ENCODE measurements around the gene PCCB. TPM values are rescaled to one million over a fixed set of nuclear protein-coding genes. Genes with fewer than 3 reads are reported as not detected.

The PCCB gene
- total RNA-seq, 1 donor from 2014 or later: 63.6 TPM

DNA sequence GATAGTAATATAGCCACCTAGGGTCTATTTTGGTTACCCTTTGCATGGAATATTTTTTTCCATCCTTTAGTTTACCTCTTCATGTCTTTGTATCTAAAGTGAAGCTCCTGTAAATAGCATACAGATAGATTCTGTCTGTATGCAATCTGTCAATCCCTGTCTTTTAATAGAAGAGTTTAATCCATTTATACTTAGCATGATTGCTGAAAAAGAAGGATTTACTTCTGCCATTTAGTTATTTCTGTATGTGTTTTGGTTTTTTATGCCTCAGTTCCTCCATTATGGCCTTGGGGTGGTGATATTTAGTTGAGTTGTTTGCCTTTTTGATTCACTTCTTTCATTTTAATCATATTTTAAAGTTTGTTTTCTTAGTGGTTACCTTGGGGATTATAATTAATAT is 29.0 kb downstream of the PCCB start:
- TF ChIP-seq, protein P1, sequence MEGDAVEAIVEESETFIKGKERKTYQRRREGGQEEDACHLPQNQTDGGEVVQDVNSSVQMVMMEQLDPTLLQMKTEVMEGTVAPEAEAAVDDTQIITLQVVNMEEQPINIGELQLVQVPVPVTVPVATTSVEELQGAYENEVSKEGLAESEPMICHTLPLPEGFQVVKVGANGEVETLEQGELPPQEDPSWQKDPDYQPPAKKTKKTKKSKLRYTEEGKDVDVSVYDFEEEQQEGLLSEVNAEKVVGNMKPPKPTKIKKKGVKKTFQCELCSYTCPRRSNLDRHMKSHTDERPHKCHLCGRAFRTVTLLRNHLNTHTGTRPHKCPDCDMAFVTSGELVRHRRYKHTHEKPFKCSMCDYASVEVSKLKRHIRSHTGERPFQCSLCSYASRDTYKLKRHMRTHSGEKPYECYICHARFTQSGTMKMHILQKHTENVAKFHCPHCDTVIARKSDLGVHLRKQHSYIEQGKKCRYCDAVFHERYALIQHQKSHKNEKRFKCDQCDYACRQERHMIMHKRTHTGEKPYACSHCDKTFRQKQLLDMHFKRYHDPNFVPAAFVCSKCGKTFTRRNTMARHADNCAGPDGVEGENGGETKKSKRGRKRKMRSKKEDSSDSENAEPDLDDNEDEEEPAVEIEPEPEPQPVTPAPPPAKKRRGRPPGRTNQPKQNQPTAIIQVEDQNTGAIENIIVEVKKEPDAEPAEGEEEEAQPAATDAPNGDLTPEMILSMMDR (IDR thresholded peaks at IDR 0.05; ENCODE audit: insufficient read depth, low read length, poor library complexity, severe bottlenecking): no peak
- Histone ChIP-seq H3K4me3 (ENCODE audit: low read depth, low read length) (no peak overlapping the region), H3K27me3 (ENCODE audit: control insufficient read depth, insufficient read depth, low read length) (no peaks in the 10 kb centered on the region), H3K36me3 (ENCODE audit: control insufficient read depth, insufficient read depth, low read length) (peaks cover 1% of the 10 kb centered on the region)
- DNase-seq (ENCODE audit: low read depth): no peak

DNA sequence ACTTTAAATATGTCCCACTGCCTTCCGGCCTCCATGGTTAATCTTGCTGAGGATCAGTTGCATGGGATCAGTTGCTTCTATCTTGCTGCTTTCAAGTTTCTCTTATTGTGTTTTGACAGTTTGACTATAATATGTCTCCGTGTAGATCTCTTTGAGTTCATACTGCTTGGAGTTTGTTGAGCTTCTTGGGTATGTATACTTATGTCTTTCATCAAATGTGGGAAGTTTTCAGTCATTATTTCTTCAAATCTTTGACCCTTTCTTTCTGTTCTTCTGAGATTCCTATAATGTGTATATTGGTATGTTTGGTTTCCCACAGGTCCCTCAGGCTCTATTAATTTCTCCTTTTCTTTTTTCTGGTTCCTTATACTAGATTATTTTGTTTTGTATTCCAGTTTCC is 30.8 kb downstream of the PCCB start:
- no peaks in the 10 kb centered on the region for H3K27me3 ChIP-seq (ENCODE audit: control insufficient read depth, insufficient read depth, low read length)

DNA sequence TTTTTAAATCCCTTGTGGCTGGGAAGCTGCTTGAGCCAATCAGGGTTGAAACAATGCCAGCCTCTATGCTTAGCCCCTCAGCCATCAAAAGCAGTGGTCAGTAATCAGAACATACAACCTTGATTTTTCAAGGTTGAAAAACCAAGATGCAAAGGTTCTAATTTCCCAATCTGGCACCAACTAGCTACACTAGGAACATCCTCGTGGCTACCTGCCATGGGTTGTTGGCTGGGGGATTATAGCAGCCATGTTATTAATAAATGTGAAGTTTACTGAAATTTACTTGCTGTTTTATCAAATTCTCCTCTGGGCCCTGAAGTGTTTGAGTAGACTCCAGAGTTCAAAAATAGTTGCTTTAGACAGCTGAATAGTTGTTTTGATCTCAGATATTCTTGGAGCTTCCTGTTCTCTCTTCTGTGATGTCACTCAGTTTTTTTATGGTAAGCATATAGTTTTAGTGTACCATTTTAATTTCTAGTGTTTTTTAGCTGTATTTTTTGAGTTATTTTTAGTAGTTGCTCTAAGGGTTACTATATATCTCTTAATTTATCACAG is 31.9 kb downstream of the PCCB start:
- H3K36me3 ChIP-seq (ENCODE audit: control insufficient read depth, insufficient read depth, low read length): no peaks in the 10 kb centered on the region
- TF ChIP-seq, protein P1 (IDR thresholded peaks at IDR 0.05; ENCODE audit: insufficient read depth, low read length, poor library complexity, severe bottlenecking): no peak
- H3K27me3 ChIP-seq (ENCODE audit: control insufficient read depth, insufficient read depth, low read length): no peaks in the 10 kb centered on the region
- no peak overlapping the region for H3K4me3 ChIP-seq (ENCODE audit: low read depth, low read length)
- no peak for DNase-seq (ENCODE audit: low read depth)

More for the DNA sequence above, 30.8 kb downstream of the PCCB start:
- TF ChIP-seq, protein P1 (IDR thresholded peaks at IDR 0.05; ENCODE audit: insufficient read depth, low read length, poor library complexity, severe bottlenecking): no peak
- H3K4me3 ChIP-seq (ENCODE audit: low read depth, low read length): no peak overlapping the region
- peaks cover 1% of the 10 kb centered on the region for H3K36me3 ChIP-seq (ENCODE audit: control insufficient read depth, insufficient read depth, low read length)
- DNase-seq (ENCODE audit: low read depth): no peak

DNA sequence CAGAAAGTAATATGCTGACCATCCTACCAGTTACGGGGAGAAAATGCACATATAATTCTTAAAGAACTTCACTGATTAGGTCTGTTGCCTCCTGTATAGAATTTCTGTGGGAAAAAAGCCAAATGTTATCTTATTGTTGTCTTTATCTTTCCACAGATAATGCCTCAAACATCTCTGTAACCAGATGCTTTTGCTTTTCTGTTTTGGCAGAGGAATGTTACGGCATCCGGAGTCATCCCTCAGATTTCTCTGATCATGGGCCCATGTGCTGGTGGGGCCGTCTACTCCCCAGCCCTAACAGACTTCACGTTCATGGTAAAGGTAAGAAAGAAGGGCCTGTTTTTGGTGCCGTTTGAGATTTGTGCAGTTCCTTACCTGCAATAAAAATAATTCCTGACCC is 33.5 kb downstream of the PCCB start:
- no peak for DNase-seq (ENCODE audit: low read depth)
- no peak overlapping the region for H3K4me3 ChIP-seq (ENCODE audit: low read depth, low read length)
- TF ChIP-seq, protein P1 (IDR thresholded peaks at IDR 0.05; ENCODE audit: insufficient read depth, low read length, poor library complexity, severe bottlenecking): no peak
- H3K36me3 ChIP-seq (ENCODE audit: control insufficient read depth, insufficient read depth, low read length): no peaks in the 10 kb centered on the region
- H3K27me3 ChIP-seq (ENCODE audit: control insufficient read depth, insufficient read depth, low read length): no peaks in the 10 kb centered on the region

DNA sequence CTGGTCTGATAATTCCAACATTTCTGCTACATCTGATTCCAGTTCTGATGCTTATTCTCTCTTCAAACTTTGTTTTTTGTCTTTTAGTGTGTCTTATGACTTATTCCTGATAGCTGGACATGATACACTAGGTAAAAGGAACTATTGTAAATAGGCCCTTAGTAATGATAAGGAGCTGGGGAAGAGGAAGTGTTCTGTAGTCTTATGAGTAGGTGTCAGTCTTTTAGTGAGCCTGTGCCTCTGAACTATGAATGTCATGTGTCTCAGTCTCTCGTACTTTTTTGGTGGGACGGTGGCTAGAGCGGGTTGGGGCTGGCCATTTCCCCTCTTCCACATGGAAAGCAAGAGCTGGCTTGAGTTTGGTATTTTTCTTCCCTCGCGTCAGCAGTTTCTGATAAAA is 41.2 kb downstream of the PCCB start:
- TF ChIP-seq, protein P1 (IDR thresholded peaks at IDR 0.05; ENCODE audit: insufficient read depth, low read length, poor library complexity, severe bottlenecking): no peak
- Histone ChIP-seq H3K36me3 (ENCODE audit: control insufficient read depth, insufficient read depth, low read length) (no peaks in the 10 kb centered on the region), H3K27me3 (ENCODE audit: control insufficient read depth, insufficient read depth, low read length) (no peaks in the 10 kb centered on the region), H3K4me3 (ENCODE audit: low read depth, low read length) (no peak overlapping the region)
- no peak for DNase-seq (ENCODE audit: low read depth)

DNA sequence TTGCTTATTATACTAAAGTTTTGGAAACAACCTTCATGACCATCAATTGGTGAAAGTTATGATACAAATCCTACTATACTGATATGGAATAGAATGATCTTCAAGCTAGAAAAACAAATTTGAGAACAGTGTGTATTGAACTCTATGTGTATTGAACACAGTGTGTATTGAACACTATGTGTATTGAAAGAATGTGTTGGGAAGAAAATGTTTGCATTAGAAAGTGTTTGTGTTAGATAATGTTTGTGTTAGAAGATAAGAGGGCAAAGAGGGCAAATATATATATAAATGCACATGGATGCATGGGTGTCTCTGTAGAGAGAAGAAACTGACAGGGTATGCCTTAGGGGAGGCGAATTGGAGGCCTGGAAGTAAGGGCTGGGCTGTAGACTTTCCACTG is 42.4 kb downstream of the PCCB start:
- Histone ChIP-seq H3K36me3 (ENCODE audit: control insufficient read depth, insufficient read depth, low read length) (no peaks in the 10 kb centered on the region), H3K27me3 (ENCODE audit: control insufficient read depth, insufficient read depth, low read length) (no peaks in the 10 kb centered on the region), H3K4me3 (ENCODE audit: low read depth, low read length) (no peak overlapping the region)
- TF ChIP-seq, protein P1 (IDR thresholded peaks at IDR 0.05; ENCODE audit: insufficient read depth, low read length, poor library complexity, severe bottlenecking): no peak
- DNase-seq (ENCODE audit: low read depth): no peak
